Nephron progenitor cell (in vitro differentiated cells): ENCODE results near the gene EPN3.

Experiments used
- DNase-seq: peaks from one replicate; pipeline ENCODE4 v3.0.0; 2021
- H3K27ac Mint-ChIP-seq: 2 replicates; pipeline ENCODE4 v1.8.0; 2021; ENCODE audit warnings: mild to moderate bottlenecking, moderate library complexity, mixed read lengths
- H3K27me3 Mint-ChIP-seq: 2 replicates; pipeline ENCODE4 v1.8.0; 2021; ENCODE audit warnings: mild to moderate bottlenecking, low read depth, mixed read lengths; ENCODE audit not compliant: poor library complexity
- H3K36me3 Mint-ChIP-seq: 2 replicates; pipeline ENCODE4 v1.8.0; 2021; ENCODE audit warnings: low read depth, mixed read lengths
- H3K4me1 Mint-ChIP-seq: 2 replicates; pipeline ENCODE4 v1.8.0; 2021; ENCODE audit warnings: mixed read lengths
- H3K4me3 Mint-ChIP-seq: 2 replicates; pipeline ENCODE4 v1.8.0; 2021; ENCODE audit warnings: mild to moderate bottlenecking, moderate library complexity, mixed read lengths
- H3K9me3 Mint-ChIP-seq: 2 replicates; pipeline ENCODE4 v1.8.0; 2021; ENCODE audit warnings: mild to moderate bottlenecking, moderate library complexity, mixed read lengths
- CTCF ChIP-seq: fragments of 200-600 bp; sonication (generic); IDR thresholded peaks from 2 replicates; pipeline ENCODE4 v1.5.0; 2021; ENCODE audit warnings: antibody characterized with exemption

EPN3 gene

DNA sequence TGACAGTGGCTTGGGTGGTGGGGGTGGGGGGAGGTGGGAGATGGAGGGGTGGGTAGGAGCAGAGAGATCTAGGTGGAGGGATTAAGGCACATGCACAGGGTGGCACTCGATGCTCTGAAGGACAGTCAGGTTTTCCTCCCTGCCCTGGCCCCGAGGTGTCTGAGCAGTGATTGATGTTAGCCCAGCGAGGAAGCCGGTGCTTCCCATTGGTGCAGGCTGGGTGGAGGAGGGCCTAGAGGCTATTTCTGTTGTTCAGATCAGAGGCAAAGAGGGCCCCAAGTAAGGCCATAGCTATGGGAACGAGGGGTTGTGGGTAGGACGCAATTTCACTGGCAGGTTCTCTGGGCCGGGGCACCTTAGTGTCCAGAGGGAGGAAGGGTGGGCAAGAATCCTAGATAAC lies 51.1 kb downstream of the EPN3 start:
- Mint-ChIP-seq H3K36me3 (no peaks in the 10 kb centered on the region), H3K27me3 (peaks cover 16% of the 10 kb centered on the region), H3K4me3 (peak overlapping the region; percentile 68), H3K4me1 (peaks cover 92% of the 10 kb centered on the region), H3K9me3 (no peaks in the 10 kb centered on the region), H3K27ac (peak overlapping the region; percentile 82)
- DNase-seq: peak; percentile 64
- no peak for TF ChIP-seq CTCF

- no peak for TF ChIP-seq CTCF
- H3K27ac Mint-ChIP-seq: no peak overlapping the region
- H3K4me1 Mint-ChIP-seq: peaks cover 92% of the 10 kb centered on the region
Observed at GRCh38 chr17:50584116-50584515, 51.6 kb downstream of the EPN3 start.

GRCh38 chr17:50584749-50585148 lies 52.2 kb downstream of the EPN3 start:
- Mint-ChIP-seq H3K9me3 (no peaks in the 10 kb centered on the region), H3K4me3 (no peak overlapping the region), H3K4me1 (peaks cover 93% of the 10 kb centered on the region), H3K27ac (no peak overlapping the region), H3K36me3 (no peaks in the 10 kb centered on the region), H3K27me3 (peaks cover 11% of the 10 kb centered on the region)
- no peak for DNase-seq
- no peak for TF ChIP-seq CTCF

More at GRCh38 chr17:50584116-50584515, 51.6 kb downstream of the EPN3 start:
- Mint-ChIP-seq H3K27me3 (peaks cover 14% of the 10 kb centered on the region), H3K4me3 (peak overlapping the region; percentile 68), H3K9me3 (no peaks in the 10 kb centered on the region), H3K36me3 (no peaks in the 10 kb centered on the region)
- DNase-seq: no peak

DNA sequence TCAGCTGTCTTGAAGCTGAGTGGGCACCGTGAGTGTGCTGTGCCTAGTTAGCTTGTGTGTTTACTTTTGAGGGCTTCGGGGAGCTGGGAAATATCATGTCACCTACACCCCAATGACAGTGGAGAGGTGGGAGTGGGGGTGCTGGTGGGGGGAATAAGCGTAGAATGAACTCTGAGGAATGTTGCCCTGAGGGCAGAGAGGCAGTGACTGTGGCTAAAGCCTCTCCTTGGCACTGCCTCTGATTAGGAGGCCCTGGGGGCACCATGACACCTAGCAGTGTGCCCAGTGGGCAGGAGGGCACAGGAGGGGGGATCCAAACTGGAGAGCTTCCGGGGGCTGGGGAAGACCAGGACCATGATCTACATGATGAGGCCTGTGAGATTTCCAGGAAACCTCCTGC lies 52.8 kb downstream of the EPN3 start:
- no peak overlapping the region for H3K4me3 Mint-ChIP-seq
- no peaks in the 10 kb centered on the region for H3K9me3 Mint-ChIP-seq
- peaks cover 94% of the 10 kb centered on the region for H3K4me1 Mint-ChIP-seq
- TF ChIP-seq CTCF: no peak
- H3K27me3 Mint-ChIP-seq: peaks cover 11% of the 10 kb centered on the region
- H3K36me3 Mint-ChIP-seq: no peaks in the 10 kb centered on the region
- DNase-seq: no peak
- no peak overlapping the region for H3K27ac Mint-ChIP-seq

GRCh38 chr17:50585891-50586290 lies 53.4 kb downstream of the EPN3 start:
- H3K36me3 Mint-ChIP-seq: no peaks in the 10 kb centered on the region
- H3K4me1 Mint-ChIP-seq: peaks cover 90% of the 10 kb centered on the region
- H3K9me3 Mint-ChIP-seq: no peaks in the 10 kb centered on the region
- no peak for TF ChIP-seq CTCF
- H3K27ac Mint-ChIP-seq: peak overlapping the region; percentile 12
- peaks cover 11% of the 10 kb centered on the region for H3K27me3 Mint-ChIP-seq
- no peak for DNase-seq
- H3K4me3 Mint-ChIP-seq: no peak overlapping the region

GRCh38 chr17:50586421-50587247 lies 54.1 kb downstream of the EPN3 start:
- DNase-seq: no peak
- Mint-ChIP-seq H3K9me3 (no peaks in the 10 kb centered on the region), H3K36me3 (no peaks in the 10 kb centered on the region), H3K27me3 (peaks cover 11% of the 10 kb centered on the region), H3K4me3 (peak overlapping the region; percentile 30), H3K4me1 (peaks cover 87% of the 10 kb centered on the region), H3K27ac (peak overlapping the region; percentile 68)
- no peak for TF ChIP-seq CTCF
